Body of pancreas (tissue), 4 donors: Measurements from ENCODE around the gene PANK3. TPM values are rescaled to one million over a fixed set of nuclear protein-coding genes. Genes with fewer than 3 reads are reported as not detected.
A peak's percentile ranks its signal among the peaks of the same experiment; 100 is the strongest.

Source experiments
- ATAC-seq: fragments of 150-250 bp; one replicate; pipeline ENCODE4 v1.9.1; 2016
- DNase-seq, 4 donors: peaks; one replicate each; pipeline ENCODE4 v3.0.0-alpha.2; 2019
- H3K27ac ChIP-seq, 4 donors: fragments of 200-600 bp; sonication (generic); 1 replicate in 3 of 4; 2 replicates in 1 of 4; pipeline versions ENCODE4 v1.5.1 to v1.6.1; 2016 to 2019; ENCODE audit warnings: mild to moderate bottlenecking in 1 of 4, mixed read lengths in 1 of 4, moderate library complexity in 1 of 4
- H3K27me3 ChIP-seq, 2 donors: fragments of 200-600 bp; sonication (generic); one replicate each; pipeline ENCODE4 v1.6.0; 2016; ENCODE audit warnings: mild to moderate bottlenecking in 1 of 2
- H3K36me3 ChIP-seq, 2 donors: fragments of 200-600 bp; sonication (generic); replicated peaks in 1 of 2; 2 replicates each; pipeline ENCODE4 v1.5.1; 2016; ENCODE audit warnings: low read depth in 2 of 2; ENCODE audit not compliant: insufficient read depth in 1 of 2
- H3K4me1 ChIP-seq: fragments of 200-600 bp; sonication (generic); one replicate; pipeline ENCODE4 v1.6.0; 2016
- H3K4me3 ChIP-seq, 2 donors: fragments of 200-600 bp; sonication (generic); 1 replicate in 1 of 2; 2 replicates in 1 of 2; pipeline ENCODE4 v1.5.1; 2016 to 2019
- H3K9me3 ChIP-seq, 3 donors: fragments of 200-600 bp; sonication (generic); 1 replicate in 2 of 3; 2 replicates in 1 of 3; pipeline ENCODE4 v1.5.1; 2016
- CTCF ChIP-seq, 7 experiments: fragments of 450-650 bp in 4 of 7; fragments of 200-600 bp in 3 of 7; sonication (generic) in 3 of 7; IDR thresholded peaks; one replicate each; pipeline ENCODE4 v1.5.1; 2016 to 2019; ENCODE audit warnings: antibody characterized with exemption in 7 of 7
- POLR2A ChIP-seq, 3 donors: fragments of 450-650 bp; IDR thresholded peaks; one replicate each; pipeline ENCODE4 v1.6.1; 2016; ENCODE audit warnings: antibody characterized with exemption in 3 of 3, mild to moderate bottlenecking in 2 of 3
- WGBS, 2 donors: methylation state at CpG; one replicate each; pipeline ENCODE4 v1.1.5; 2017; 5-methylcytosine and 5-hydroxymethylcytosine counted together
- intact Hi-C: fragments of 100-400 bp; cut with DNase I; formaldehyde crosslinking; loops from one replicate; pipeline ENCODE4 v1.15.1; 2023
- total RNA-seq, 2 donors: library from RNA; depleted of rRNA; stranded (reverse); fragments of >200 nt; gene quantifications; one replicate each; pipeline ENCODE4 v1.1.0, GENCODE V29; 2016

The PANK3 gene
- total RNA-seq, 2 donors from 2014 or later: 14.5 to 18.7 TPM

GRCh38 chr5:168591302-168592013 is 12.3 kb upstream of the PANK3 start:
- 31 to 45% methylated on average over 2 of the region's 2 CpGs for WGBS, 2 donors
- no peak for DNase-seq
- TF ChIP-seq POLR2A (IDR thresholded peaks at IDR 0.05) (no peak), CTCF (IDR thresholded peaks at IDR 0.05) (no peak)
- H3K27me3 ChIP-seq: no peaks in the 10 kb centered on the region
- H3K4me1 ChIP-seq: peaks cover 19% of the 10 kb centered on the region
- no peaks in the 10 kb centered on the region for H3K9me3 ChIP-seq
- ATAC-seq: no peak
- no peak overlapping the region for H3K4me3 ChIP-seq
- no peaks in the 10 kb centered on the region for H3K36me3 ChIP-seq
- H3K27ac ChIP-seq: peak overlapping the region in 2 of 4 donors; percentile 11 to 47
- intact Hi-C loops: no loop called here

- Histone ChIP-seq H3K4me1 (peaks cover 19% of the 10 kb centered on the region), H3K4me3 (no peak overlapping the region), H3K27ac (no peak overlapping the region), H3K27me3 (no peaks in the 10 kb centered on the region), H3K36me3 (no peaks in the 10 kb centered on the region), H3K9me3 (no peaks in the 10 kb centered on the region)
- 38 to 40% methylated on average over 3 of the region's 3 CpGs for WGBS, 2 donors
- intact Hi-C loops: no loop called here
- no peak for DNase-seq
- TF ChIP-seq CTCF (IDR thresholded peaks at IDR 0.05): no peak
- TF ChIP-seq POLR2A (IDR thresholded peaks at IDR 0.05): no peak
- no peak for ATAC-seq
Measured at GRCh38 chr5:168590666-168591065, 11.5 kb upstream of the PANK3 start.

DNA sequence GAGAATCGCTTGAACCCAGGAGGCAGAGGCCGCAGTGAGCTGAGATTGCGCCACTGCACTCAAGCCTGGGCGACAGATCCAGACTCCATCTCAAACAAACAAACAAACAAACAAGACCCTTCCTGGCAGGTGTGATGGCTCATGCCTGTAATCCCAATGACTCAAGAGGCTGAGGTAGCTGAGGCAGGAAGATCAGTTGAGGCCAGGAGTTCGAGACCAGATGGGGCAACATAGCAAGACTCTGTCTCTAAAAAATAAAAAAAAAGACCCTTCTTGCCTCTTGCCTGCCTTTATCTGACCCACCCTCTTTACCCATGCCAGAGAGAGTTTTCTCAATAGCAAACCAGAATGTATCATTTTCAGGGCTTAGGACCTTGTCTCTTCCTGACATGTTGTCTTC is 8.8 kb upstream of the PANK3 start:
- TF ChIP-seq POLR2A (IDR thresholded peaks at IDR 0.05) (no peak), CTCF (IDR thresholded peaks at IDR 0.05) (no peak)
- 95 to 96% methylated on average over 5 of the region's 5 CpGs for WGBS, 2 donors
- ATAC-seq: no peak
- H3K9me3 ChIP-seq: no peaks in the 10 kb centered on the region
- H3K27ac ChIP-seq: no peak overlapping the region
- no peaks in the 10 kb centered on the region for H3K27me3 ChIP-seq
- DNase-seq: no peak
- intact Hi-C loops: no loop called here
- H3K36me3 ChIP-seq: no peaks in the 10 kb centered on the region
- H3K4me3 ChIP-seq: no peak overlapping the region
- peaks cover 19% of the 10 kb centered on the region for H3K4me1 ChIP-seq

DNA sequence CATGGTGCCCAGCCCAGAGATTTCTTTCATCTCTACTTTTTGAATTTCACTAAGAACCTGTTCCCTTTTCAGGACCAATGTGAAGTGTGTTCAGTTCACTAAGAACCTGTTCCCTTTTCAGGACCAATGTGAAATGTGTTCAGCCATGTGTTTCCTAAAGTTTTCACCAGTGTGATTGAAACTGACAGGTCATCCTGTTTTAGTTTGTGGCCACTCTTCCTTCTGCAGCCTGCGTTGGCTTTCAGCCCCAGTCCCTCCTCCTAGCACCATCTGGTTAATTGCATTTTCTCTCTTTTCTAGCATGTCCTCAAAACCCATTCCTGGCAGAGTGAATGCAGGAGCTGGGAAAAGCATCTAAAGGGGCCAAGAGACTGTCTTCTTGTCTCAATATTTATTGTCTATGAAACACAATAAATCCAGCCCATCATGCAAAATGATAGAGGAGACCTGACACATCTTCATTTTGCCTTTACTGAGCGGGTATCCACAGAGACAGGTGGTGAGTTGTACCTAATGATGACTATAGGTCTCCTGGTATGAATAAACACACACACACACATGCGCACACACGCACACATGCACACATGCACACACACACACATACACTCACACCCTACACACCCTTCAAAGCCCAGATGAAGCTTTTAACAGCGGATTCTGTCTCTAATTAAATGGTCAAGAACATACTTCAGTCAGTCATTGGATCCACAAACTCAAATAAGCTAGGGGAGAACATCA is 6.1 kb upstream of the PANK3 start:
- no peak for TF ChIP-seq POLR2A (IDR thresholded peaks at IDR 0.05)
- TF ChIP-seq CTCF (IDR thresholded peaks at IDR 0.05): no peak
- ATAC-seq (no peak), DNase-seq (no peak)

More for the DNA sequence above, 6.1 kb upstream of the PANK3 start:
- peaks cover 9% of the 10 kb centered on the region for H3K4me1 ChIP-seq
- H3K27ac ChIP-seq: no peak overlapping the region
- no peaks in the 10 kb centered on the region for H3K9me3 ChIP-seq
- 68 to 69% methylated on average over 5 of the region's 5 CpGs for WGBS, 2 donors
- intact Hi-C loops: no loop called here
- H3K27me3 ChIP-seq: no peaks in the 10 kb centered on the region
- no peak overlapping the region for H3K4me3 ChIP-seq
- H3K36me3 ChIP-seq: no peaks in the 10 kb centered on the region
